Colonic mucosa (tissue), 4 donors: ENCODE results near the gene DSCAML1. TPM values are rescaled to one million over a fixed set of nuclear protein-coding genes. Genes with fewer than 3 reads are reported as not detected.

Source experiments
- DNase-seq: peaks from one replicate; pipeline ENCODE4 v3.0.0-alpha.2; 2020
- H3K27ac ChIP-seq: fragments of 200-600 bp; one replicate; pipeline ENCODE4 v1.8.0; 2021
- H3K27me3 ChIP-seq: fragments of 200-600 bp; one replicate; pipeline ENCODE4 v1.8.0; 2021
- H3K36me3 ChIP-seq: fragments of 200-600 bp; one replicate; pipeline ENCODE4 v1.8.0; 2021
- H3K4me1 ChIP-seq: fragments of 200-600 bp; one replicate; pipeline ENCODE4 v1.8.0; 2021; ENCODE audit warnings: mild to moderate bottlenecking
- H3K4me3 ChIP-seq: fragments of 200-600 bp; one replicate; pipeline ENCODE4 v1.8.0; 2021
- H3K9ac ChIP-seq, 2 donors: one replicate each; pipeline ENCODE4 v1.7.0; 2013; ENCODE audit warnings: control low read depth in 2 of 2, low read depth in 2 of 2, low read length in 2 of 2
- H3K9me3 ChIP-seq: fragments of 200-600 bp; one replicate; pipeline ENCODE4 v1.8.0; 2021
- CTCF ChIP-seq: fragments of 200-600 bp; IDR thresholded peaks from one replicate; pipeline ENCODE4 v1.8.0; 2022; ENCODE audit warnings: antibody characterized with exemption, mild to moderate bottlenecking
- intact Hi-C: fragments of 100-400 bp; cut with DNase I; formaldehyde crosslinking; loops from one replicate; pipeline ENCODE4 v1.14.1; 2022
- total RNA-seq, 2 donors: library from RNA; stranded (reverse); fragmentation: NEBNext Ultra II Directional in 1 of 2; extraction: Animal tissue kit (Norgen Biotek cat#: 25700) in 1 of 2; gene quantifications; one replicate each; pipeline ENCODE4 v1.2.1, GENCODE V29; 2021
- donor health status: healthy.
- donor health status: DM: no; HTN: no; CAD: no.
- donor health status: DM: no; HTN: no; CAD: no.

The DSCAML1 gene
- total RNA-seq, 2 donors from 2014 or later: 1.2 to 4.3 TPM

GRCh38 chr11:117658809-117659208 lies 138.2 kb downstream of the DSCAML1 start:
- Histone ChIP-seq H3K9ac (peak overlapping the region in 1 of 2 donors; percentile 38), H3K27ac (peak overlapping the region; percentile 51), H3K27me3 (no peaks in the 10 kb centered on the region), H3K4me1 (no peaks in the 10 kb centered on the region), H3K4me3 (no peak overlapping the region), H3K9me3 (no peaks in the 10 kb centered on the region), H3K36me3 (no peaks in the 10 kb centered on the region)
- DNase-seq: peak; percentile 59
- intact Hi-C loops: no loop called here
- TF ChIP-seq CTCF: no peak

DNA sequence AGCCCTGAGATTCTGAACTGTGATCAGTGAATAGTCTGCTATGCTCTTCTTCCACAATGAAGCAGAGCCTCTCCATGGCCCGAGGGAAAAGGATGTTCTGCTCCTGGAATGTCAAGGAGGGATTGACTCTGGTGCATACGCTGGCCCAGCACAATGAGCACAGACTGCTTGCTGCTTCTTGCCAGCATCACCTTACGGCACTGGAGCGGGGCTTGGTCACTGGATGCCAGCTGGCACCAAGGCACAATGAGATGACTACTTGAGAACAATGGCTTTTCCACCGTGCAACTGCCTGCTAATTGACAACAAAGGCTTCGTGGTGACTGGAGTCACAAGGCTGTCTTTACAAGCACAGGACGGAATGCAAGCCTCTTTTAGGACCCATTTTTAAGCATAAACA lies 139.2 kb downstream of the DSCAML1 start:
- Histone ChIP-seq H3K27me3 (no peaks in the 10 kb centered on the region), H3K9me3 (no peaks in the 10 kb centered on the region), H3K4me1 (no peaks in the 10 kb centered on the region), H3K27ac (no peak overlapping the region), H3K4me3 (no peak overlapping the region), H3K9ac (no peak overlapping the region), H3K36me3 (no peaks in the 10 kb centered on the region)
- no peak for DNase-seq
- TF ChIP-seq CTCF: no peak
- intact Hi-C loops: no loop called here

- intact Hi-C loops: no loop called here
- no peak overlapping the region for H3K9ac ChIP-seq
- DNase-seq: no peak
Observed at GRCh38 chr11:117654281-117655255, 142.4 kb downstream of the DSCAML1 start.

DNA sequence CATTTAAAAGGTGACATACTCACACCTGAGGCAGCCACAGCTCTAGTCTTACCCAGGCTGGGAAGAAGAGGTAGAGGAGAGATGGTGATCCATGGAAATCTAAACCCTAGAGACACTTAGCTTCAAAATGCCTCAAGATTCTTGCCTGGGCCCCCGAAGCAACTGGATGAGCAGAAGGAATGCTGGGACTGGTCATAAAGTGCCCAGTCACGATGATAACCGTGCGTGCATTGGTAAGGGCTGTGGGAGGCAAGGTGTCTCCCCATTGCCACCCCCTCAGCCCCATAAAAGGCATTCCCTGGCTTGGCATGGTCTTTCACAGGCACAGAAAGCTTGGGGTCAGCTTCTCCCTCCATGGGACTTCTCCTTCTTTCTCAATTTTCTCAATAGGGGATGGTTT lies 144.5 kb downstream of the DSCAML1 start:
- no peak for TF ChIP-seq CTCF
- Histone ChIP-seq H3K9ac (no peak overlapping the region), H3K36me3 (no peaks in the 10 kb centered on the region), H3K4me1 (no peaks in the 10 kb centered on the region), H3K27ac (no peak overlapping the region), H3K27me3 (no peaks in the 10 kb centered on the region), H3K9me3 (no peaks in the 10 kb centered on the region), H3K4me3 (no peak overlapping the region)
- DNase-seq: no peak
- intact Hi-C loops: no loop called here

More at GRCh38 chr11:117654281-117655255, 142.4 kb downstream of the DSCAML1 start:
- Histone ChIP-seq H3K9me3 (no peaks in the 10 kb centered on the region), H3K27ac (no peak overlapping the region), H3K27me3 (no peaks in the 10 kb centered on the region), H3K4me3 (no peak overlapping the region), H3K4me1 (no peaks in the 10 kb centered on the region), H3K36me3 (no peaks in the 10 kb centered on the region)
- TF ChIP-seq CTCF: no peak

DNA sequence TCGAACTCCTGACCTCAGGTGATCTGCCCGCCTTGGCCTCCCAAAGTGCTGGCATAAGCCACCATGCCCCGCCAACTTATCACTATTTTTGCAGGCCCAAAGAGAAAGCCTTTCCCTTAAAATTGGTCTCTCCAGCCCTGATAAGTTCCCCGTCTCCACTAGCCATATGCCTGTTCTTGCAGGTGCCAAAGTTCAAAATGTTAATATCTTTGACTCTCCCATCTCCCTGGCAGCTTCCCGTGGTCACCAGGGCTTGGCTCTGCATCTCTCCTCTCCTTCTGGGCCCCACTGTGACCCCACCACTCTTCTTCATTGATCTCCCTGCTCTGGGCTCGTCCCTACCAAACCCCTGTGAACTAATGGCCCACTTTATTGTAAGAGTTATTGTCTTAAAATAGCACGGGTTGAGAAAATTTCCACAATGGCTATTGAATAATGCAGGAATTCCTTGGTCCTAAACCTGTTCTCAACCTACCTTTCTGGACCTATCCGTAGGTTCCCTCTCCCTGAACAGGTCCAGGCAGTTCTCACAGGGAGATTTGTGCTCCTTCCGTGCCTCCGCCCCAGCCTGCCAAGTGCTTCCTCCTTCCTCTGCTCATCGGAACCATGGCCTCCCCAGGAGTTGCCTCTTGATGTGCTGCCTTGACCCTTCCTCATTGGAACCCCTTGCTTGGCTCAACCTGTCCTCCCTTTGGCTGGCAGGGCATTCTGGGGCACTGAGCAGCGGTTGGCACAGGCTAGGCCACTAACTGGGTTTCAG lies 147.5 kb downstream of the DSCAML1 start:
- no peak overlapping the region for H3K9ac ChIP-seq
- intact Hi-C loops: no loop called here
- H3K27ac ChIP-seq: no peak overlapping the region
- no peak for DNase-seq
- no peak for TF ChIP-seq CTCF
- no peaks in the 10 kb centered on the region for H3K36me3 ChIP-seq
- no peaks in the 10 kb centered on the region for H3K4me1 ChIP-seq
- H3K9me3 ChIP-seq: no peaks in the 10 kb centered on the region
- no peaks in the 10 kb centered on the region for H3K27me3 ChIP-seq
- H3K4me3 ChIP-seq: no peak overlapping the region
